Occipital lobe (tissue), 2 donors: ENCODE data around the gene OR6K2. TPM values are rescaled to one million over a fixed set of nuclear protein-coding genes. Genes with fewer than 3 reads are reported as not detected.

ENCODE experiments used
- DNase-seq: peaks from one replicate; lab custom pipeline; 2025; lab: John Stamatoyannopoulos, UW
- total RNA-seq: library from RNA; depleted of rRNA; stranded (reverse); fragments of >200 nt; gene quantifications from one replicate; pipeline ENCODE4 v1.2.3, GENCODE V29; 2014

Gene OR6K2
- total RNA-seq, 1 donor from 2014 or later: not detected

DNA sequence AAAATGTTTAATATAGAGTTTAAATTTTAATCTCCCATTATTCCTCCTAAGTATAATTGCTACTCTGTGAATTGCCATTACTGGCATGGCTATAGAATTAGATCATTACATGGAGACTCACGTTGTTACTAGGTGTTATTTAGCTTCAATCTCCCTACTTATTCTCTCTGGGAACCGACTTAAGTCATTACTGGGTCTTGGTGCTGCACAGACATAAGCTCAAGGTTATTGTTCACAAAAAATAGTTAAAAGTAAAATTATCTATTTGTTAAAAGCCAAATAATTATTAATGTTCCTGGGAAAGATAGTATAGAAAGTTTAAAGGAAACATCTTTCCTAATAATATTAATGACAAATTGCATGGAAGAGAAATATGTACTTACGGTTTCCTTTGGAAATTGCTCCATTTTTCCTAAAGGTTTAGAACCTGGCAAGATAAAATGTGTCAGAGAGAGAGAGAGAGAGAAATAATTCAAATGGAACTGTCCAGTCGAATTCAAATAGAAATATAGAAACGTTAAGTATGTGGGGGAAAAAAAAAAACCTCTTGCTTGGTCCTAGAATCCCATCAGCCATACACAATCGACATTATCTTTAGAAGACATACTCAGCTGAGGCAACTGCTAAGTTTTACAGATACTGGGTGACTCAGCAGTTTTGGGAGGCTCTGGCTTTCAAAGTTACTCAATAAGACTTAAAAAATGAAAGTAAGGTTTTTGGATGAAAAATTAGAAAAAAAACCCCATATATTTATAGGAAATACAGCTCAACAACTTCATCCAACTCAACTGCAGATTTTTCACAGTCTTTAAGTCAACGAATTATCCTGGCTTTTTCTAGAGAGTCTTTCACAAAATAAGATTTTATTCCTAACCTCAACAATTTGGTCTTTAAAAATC, 14.1 kb downstream of the OR6K2 start, which contains the start of gene SPTA1:
TSS of gene SPTA1 (minus strand) at position 605 of the 899 bp plus-strand sequence. CDS start at position 407, 198 bp downstream.
- DNase-seq: no peak

DNA sequence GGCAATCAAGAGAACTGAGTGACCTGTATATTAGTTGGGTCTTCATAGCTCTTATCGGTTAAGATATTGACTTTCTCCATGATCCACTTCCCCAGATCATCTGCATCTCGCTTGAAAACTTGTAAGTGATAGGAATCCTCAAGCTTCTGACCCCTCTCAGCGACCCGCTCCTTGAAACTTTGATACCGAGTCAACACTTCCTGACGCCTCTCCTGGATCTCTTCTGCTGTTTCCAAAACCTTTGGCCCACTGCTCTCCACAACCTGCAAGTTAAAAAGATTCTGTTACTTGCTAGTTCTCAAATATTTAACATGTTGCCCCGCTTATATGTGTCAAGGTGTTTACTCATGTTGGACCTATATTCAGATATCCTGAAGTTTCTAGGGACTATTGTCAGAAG, 15.4 kb downstream of the OR6K2 start:
- DNase-seq: no peak

DNA sequence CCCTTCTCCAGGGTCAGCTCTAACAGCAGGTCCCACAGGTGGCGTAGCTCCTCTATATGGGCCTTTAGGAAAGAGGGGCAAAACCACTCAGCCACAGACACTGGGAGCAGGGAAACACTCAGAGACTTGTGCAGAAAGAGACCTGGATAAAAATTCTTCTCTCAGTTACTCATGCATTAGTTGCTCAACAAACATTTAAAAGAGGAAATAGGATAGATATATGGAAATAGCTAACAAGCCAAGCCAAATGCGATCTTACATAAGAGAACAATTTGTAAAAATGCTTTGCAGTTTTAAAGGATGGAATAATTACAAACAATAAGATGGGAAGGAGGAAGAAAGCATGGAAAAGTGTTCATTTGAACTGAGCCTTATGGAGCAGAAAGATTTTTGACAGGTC, 18.8 kb downstream of the OR6K2 start:
- DNase-seq: no peak

- DNase-seq: no peak
Observed at GRCh38 chr1:158679289-158679688, 21.2 kb downstream of the OR6K2 start.

DNA sequence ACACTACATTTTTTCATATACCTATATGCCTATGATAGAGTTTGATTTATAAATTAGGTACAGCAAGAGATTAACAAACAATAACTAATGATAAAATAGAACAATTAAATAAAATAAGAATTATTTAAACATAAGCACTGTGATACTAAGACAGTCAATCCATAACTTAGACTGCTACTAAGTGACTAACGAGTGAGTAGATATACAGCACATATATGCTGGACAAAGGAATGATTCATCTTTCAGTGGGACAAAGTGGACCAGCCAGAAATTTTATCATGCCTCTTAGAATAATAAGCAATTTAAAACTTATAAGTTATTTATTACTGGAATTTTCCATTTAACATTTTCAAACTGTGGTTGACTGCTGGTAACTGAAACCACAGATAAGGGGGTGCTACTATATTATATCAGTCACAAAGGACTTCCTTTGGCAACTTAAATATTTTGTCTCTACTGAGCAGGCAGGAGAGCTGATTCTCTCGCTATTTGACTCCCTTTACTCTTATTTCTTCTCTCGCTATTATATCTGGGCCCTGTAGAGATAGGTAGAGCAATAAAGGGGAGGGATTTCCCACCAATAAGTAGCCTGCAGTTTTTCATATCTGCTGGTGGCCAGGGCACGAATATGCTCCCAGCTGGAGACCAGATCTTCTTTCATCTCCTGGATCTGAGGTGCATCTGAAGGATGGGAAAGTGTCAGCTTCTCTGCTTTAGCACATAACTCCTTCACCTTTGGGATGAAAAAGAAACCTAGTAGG, 24.7 kb downstream of the OR6K2 start:
- no peak for DNase-seq

GRCh38 chr1:158674302-158674701, 26.1 kb downstream of the OR6K2 start:
- no peak for DNase-seq

GRCh38 chr1:158666037-158666436, 34.4 kb downstream of the OR6K2 start:
- no peak for DNase-seq

DNA sequence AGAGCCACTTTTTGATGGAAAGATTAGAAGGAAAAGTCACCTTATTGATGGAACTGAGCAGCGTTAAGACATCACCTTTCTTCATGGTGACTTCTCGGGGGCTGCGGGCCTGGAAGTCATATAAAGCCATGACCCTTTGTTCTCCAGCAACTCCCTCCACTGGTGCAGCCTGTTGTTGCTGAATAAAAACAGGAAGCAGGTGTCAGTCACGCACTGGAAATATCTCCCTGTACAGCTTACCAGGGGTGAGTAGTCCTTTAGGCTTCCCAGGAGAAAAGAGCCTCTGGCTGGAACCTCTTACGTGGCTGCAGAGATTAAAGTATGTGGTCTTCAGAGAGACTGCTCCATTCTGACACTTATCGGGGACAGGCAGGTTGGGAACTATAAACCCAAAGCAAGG, 45.9 kb downstream of the OR6K2 start:
- no peak for DNase-seq

- DNase-seq: no peak
Observed at GRCh38 chr1:158654086-158654485, 46.4 kb downstream of the OR6K2 start.

GRCh38 chr1:158652721-158653334, 47.6 kb downstream of the OR6K2 start:
- DNase-seq: no peak

Other genes with a start within 250 kb of the OR6K2 start
- gene OR10K1, start 238.8 kb downstream of the OR6K2 start, total RNA-seq: not detected
- not detected for gene OR10R2, start 228.4 kb downstream of the OR6K2 start, total RNA-seq
- gene OR6Y1, start 146.2 kb downstream of the OR6K2 start, total RNA-seq: not detected
- gene OR6P1, start 130.1 kb downstream of the OR6K2 start, total RNA-seq: not detected
- not detected for gene OR10X1, start 120.8 kb downstream of the OR6K2 start, total RNA-seq
- gene OR10Z1, start 95.4 kb downstream of the OR6K2 start, total RNA-seq: not detected
- gene SPTA1, start 13.9 kb downstream of the OR6K2 start, total RNA-seq: 0.94 TPM
- not detected for gene OR6K3, start 20.1 kb upstream of the OR6K2 start, total RNA-seq
- gene OR6K6, start 54.1 kb upstream of the OR6K2 start, total RNA-seq: not detected
- gene OR6N1, start 71.5 kb upstream of the OR6K2 start, total RNA-seq: not detected
- gene OR6N2, start 80.6 kb upstream of the OR6K2 start, total RNA-seq: not detected
- gene MNDA, start 130.7 kb upstream of the OR6K2 start, total RNA-seq: 4.2 TPM
- gene PYHIN1, start 230.9 kb upstream of the OR6K2 start, total RNA-seq: not detected